ENCODE measurements around the gene GALNT12.
A peak's percentile ranks its signal among the peaks of the same experiment; 100 is the strongest.

The GALNT12 gene

GRCh38 chr9:98808411-98808815, 943 bp downstream of the GALNT12 start:
- peaks cover 39% of the 10 kb centered on the region for H3K4me1 Mint-ChIP-seq
- H3K27me3 Mint-ChIP-seq = peaks cover 18% of the 10 kb centered on the region
- peak overlapping the region; percentile 44 to 86 for H3K27ac Mint-ChIP-seq
- H3K4me3 Mint-ChIP-seq = peak overlapping the region; percentile 77 to 92
- ATAC-seq (peak; percentile 37), DNase-seq (peak in 1 of 2 donors; percentile 17)
- no peaks in the 10 kb centered on the region for H3K9me3 Mint-ChIP-seq

GRCh38 chr9:98808875-98809274, 1.4 kb downstream of the GALNT12 start:
- peak overlapping the region; percentile 77 to 92 for H3K4me3 Mint-ChIP-seq
- H3K9me3 Mint-ChIP-seq = no peaks in the 10 kb centered on the region
- DNase-seq = no peak
- ATAC-seq = no peak
- H3K27me3 Mint-ChIP-seq = peaks cover 18% of the 10 kb centered on the region
- H3K4me1 Mint-ChIP-seq = peaks cover 39% of the 10 kb centered on the region
- peak overlapping the region in 1 of 2 donors; percentile 81 for H3K27ac Mint-ChIP-seq

DNA sequence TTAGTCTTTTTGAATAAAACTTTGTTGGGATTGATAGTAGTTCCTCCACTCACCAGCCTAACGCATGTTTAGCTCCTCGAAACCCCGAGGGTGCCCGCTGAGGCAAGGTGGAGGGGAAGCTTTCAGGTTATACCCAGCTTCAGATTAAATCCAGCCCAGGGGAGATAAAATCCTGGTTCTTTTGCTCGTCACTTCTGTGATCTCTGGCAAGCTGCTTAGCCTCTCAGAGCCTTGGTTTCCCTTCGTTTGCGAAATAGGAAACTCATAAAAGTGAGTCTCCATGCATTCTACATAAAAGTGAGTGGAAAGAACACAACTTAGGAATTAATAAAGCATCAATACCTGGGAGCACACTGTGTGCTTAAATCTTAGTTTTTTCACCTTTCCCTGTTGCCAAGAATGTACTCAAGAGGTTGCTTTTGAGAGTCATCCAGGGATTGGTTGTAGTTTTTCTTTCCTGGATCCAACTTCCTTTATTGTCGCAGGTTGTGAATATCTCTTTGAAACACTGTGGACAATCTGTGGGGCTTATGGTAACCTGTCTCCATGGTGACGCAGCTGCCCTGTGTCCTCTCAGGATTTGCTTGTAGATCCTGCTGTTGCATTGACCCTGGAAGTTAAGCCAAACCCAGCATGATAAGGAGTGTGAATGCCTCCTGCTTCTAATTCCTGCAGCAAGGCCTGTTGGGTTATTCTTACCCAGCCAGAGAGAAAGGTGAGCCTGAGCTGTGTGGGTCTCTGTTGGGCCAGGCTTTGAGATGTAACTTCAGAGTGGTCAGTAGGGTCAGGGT, 2.0 kb downstream of the GALNT12 start:
- H3K27me3 Mint-ChIP-seq = peaks cover 18% of the 10 kb centered on the region
- H3K27ac Mint-ChIP-seq = peak overlapping the region in 1 of 2 donors; percentile 50
- H3K9me3 Mint-ChIP-seq = no peaks in the 10 kb centered on the region
- ATAC-seq (no peak), DNase-seq (no peak)
- peaks cover 39% of the 10 kb centered on the region for H3K4me1 Mint-ChIP-seq
- H3K4me3 Mint-ChIP-seq = peak overlapping the region; percentile 27 to 92

DNA sequence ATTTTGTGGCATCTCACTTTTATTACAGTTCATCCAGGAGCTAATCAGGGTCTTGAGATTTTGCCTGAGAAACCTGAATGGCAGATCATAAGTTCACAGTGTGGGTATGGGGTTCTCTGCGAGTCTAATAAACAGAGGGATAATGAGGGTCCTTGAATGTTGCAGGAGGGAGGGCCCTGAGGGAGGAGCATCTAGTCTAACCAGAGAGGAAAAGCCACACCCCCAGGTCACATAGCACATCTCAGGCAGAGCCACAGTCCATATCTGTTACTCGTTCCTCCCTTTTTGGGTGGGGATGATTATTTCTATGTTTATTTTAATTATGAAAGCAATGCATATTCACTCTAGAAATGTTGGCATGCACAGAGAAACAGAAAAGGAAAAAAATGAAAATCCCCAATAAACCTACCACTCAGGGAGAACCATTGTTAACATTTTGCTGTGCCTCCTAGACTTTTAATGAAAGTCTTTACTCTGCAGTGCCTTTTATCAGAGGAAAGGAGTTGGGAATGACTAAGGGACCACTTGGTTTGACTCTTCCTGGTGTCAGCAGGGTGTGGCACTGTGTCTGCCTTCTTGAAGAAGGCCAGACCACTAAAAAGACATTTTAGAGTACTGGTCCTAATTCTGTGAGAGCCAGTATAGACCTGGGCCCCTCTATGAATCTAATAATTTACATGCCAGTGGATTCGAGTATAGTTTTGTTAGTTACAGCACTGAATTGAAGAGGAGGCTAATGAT, 2.8 kb downstream of the GALNT12 start:
- no peak for DNase-seq

GRCh38 chr9:98811051-98811650, 3.7 kb downstream of the GALNT12 start:
- no peaks in the 10 kb centered on the region for H3K9me3 Mint-ChIP-seq
- H3K27ac Mint-ChIP-seq = peak overlapping the region in 1 of 2 donors; percentile 46
- DNase-seq (no peak), ATAC-seq (peak; percentile 63)
- no peak overlapping the region for H3K4me3 Mint-ChIP-seq
- H3K27me3 Mint-ChIP-seq = peaks cover 11% of the 10 kb centered on the region
- H3K4me1 Mint-ChIP-seq = peaks cover 44% of the 10 kb centered on the region

More for the DNA sequence above, 2.8 kb downstream of the GALNT12 start:
- no peak overlapping the region for H3K4me3 Mint-ChIP-seq
- ATAC-seq = no peak
- peak overlapping the region in 1 of 2 donors; percentile 8 for H3K27ac Mint-ChIP-seq
- peaks cover 41% of the 10 kb centered on the region for H3K4me1 Mint-ChIP-seq
- H3K27me3 Mint-ChIP-seq = peaks cover 11% of the 10 kb centered on the region
- no peaks in the 10 kb centered on the region for H3K9me3 Mint-ChIP-seq

DNA sequence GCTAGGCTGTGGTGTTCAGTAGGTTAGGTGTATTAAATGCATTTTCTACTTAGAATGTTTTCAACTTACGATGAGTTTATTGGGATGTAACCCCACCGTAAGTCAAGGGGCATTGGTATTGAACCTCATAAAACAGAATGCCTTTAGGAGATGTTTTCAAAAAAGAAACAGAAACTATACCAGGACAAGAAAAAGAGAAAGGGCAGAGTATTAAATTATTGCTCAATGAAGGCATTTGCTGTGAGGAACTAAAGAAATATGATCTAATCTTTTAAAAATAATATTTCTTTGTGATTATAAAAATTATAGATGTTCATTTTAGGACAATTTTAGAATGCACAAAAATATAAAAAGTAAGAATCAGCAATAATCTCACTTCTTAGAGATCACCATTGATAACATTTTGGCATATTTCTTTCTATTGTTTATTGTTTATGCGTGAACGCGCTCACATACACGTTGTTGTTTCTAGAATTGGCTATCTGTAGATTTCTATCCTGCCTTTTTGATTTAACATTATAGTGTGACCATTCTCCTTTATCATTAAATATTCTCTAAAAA, 8.0 kb downstream of the GALNT12 start:
- DNase-seq = no peak
- Mint-ChIP-seq H3K4me3 (no peak overlapping the region), H3K27ac (no peak overlapping the region), H3K27me3 (no peaks in the 10 kb centered on the region), H3K4me1 (peaks cover 22% of the 10 kb centered on the region), H3K9me3 (no peaks in the 10 kb centered on the region)
- no peak for ATAC-seq

DNA sequence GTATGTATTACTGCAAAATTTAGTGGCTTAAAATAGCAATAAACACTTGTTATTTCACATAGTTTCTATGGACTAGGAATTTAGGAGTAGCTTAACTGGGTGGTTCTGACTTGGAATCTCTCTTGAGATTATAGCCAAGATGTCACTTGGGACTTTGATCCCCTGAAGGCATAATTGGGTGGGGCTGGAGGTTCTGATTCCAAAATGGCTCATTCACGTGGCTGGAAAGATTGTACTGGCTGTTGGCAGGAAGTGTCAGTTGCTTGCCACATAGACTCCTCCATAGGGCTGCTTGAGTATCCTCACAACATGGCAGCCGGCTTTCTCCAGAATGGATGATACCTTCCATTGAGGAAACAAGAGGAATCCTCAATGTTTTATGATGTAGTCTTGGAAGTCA, 11.3 kb downstream of the GALNT12 start:
- Mint-ChIP-seq H3K27ac (no peak overlapping the region), H3K9me3 (no peaks in the 10 kb centered on the region), H3K4me3 (no peak overlapping the region), H3K4me1 (peaks cover 11% of the 10 kb centered on the region), H3K27me3 (no peaks in the 10 kb centered on the region)
- ATAC-seq (no peak), DNase-seq (no peak)

DNA sequence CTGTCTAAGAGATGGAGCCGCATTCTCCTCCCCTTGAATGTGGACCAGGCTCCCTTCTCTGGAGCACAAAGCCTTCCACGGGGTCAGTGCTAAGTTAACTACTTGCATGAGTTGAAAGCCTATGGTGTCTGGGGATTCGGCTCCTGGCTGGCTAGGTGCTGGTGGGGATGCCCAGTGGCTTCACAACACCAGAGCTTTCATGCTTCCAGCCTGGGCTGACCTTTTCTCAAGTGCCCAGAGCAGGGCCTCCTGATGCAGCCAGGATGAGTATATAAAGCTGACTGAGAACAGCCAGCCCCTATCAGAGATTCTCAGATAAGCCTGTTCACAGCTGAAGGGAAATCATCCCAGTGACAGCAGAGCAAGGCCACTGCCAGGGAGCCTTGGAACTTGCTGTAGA, 11.8 kb downstream of the GALNT12 start:
- ATAC-seq (no peak), DNase-seq (no peak)
- no peak overlapping the region for H3K27ac Mint-ChIP-seq
- no peaks in the 10 kb centered on the region for H3K27me3 Mint-ChIP-seq
- peaks cover 11% of the 10 kb centered on the region for H3K4me1 Mint-ChIP-seq
- H3K9me3 Mint-ChIP-seq = no peaks in the 10 kb centered on the region
- H3K4me3 Mint-ChIP-seq = no peak overlapping the region

- H3K9me3 Mint-ChIP-seq = no peaks in the 10 kb centered on the region
- H3K4me1 Mint-ChIP-seq = peaks cover 6% of the 10 kb centered on the region
- ATAC-seq (no peak), DNase-seq (no peak)
- no peaks in the 10 kb centered on the region for H3K27me3 Mint-ChIP-seq
- H3K27ac Mint-ChIP-seq = peak overlapping the region in 1 of 2 donors; percentile 73
- no peak overlapping the region for H3K4me3 Mint-ChIP-seq
Measured at GRCh38 chr9:98821831-98822230, 14.4 kb downstream of the GALNT12 start.

GRCh38 chr9:98822661-98823060, 15.2 kb downstream of the GALNT12 start:
- peaks cover 6% of the 10 kb centered on the region for H3K4me1 Mint-ChIP-seq
- no peak for ATAC-seq
- H3K27ac Mint-ChIP-seq = no peak overlapping the region
- no peaks in the 10 kb centered on the region for H3K27me3 Mint-ChIP-seq
- H3K4me3 Mint-ChIP-seq = no peak overlapping the region
- H3K9me3 Mint-ChIP-seq = no peaks in the 10 kb centered on the region
- no peak for DNase-seq

DNA sequence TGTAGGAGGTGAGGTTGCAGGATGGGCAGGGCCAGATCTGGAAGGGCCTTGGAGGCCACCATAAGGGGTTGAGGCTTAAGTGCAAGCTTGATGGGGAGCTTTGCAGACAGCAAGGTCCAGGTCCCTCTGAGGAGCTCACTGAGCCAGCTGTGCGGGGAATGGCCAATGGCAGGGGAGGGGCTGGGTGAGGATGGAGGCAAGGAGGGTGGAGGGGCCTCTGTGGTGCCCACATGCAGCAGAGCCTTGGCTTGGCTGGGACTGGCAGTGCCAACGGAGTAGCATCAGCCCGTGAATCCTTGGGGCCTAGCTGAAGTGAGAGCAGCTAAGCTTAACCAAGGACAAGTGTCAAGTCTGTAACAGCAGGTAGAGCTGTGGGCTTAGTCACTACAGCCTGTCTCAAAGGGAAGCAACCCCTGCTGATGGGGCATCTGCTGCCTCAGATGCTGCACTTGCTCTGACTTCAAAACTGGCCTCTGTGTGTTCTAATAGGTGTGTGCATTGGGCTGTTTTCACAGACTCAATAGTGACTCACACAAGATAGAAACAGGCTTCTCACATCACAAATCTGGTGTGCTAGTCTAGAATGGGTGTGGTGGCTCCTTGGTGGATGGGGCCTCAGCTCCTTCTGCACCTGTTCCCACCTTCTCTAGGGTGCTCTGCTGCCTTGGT, 16.3 kb downstream of the GALNT12 start:
- Mint-ChIP-seq H3K9me3 (no peaks in the 10 kb centered on the region), H3K27me3 (no peaks in the 10 kb centered on the region), H3K4me1 (peaks cover 6% of the 10 kb centered on the region), H3K4me3 (no peak overlapping the region), H3K27ac (peak overlapping the region; percentile 16 to 49)
- no peak for ATAC-seq
- no peak for DNase-seq

DNA sequence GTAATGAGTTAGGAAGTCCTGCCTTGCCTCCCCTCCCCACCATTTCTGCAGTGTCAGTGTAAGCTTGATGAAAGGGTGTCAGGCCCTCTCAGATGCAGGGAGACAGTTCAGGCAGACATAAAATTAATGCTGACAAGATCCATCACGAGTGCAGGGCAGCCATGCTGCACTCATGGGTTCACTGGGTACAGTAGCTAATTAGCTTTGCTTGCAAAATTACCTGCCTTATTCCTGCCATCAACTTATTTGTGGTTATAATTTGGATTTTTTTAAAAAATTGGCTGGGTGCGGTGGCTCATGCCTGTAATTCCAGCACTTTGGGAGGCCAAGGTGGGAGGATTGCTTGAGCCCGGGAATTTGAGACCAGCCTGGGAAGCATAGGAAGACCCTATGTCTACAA, 17.9 kb downstream of the GALNT12 start:
- H3K4me3 Mint-ChIP-seq = no peak overlapping the region
- no peaks in the 10 kb centered on the region for H3K4me1 Mint-ChIP-seq
- no peak for ATAC-seq
- no peaks in the 10 kb centered on the region for H3K9me3 Mint-ChIP-seq
- DNase-seq = no peak
- H3K27ac Mint-ChIP-seq = no peak overlapping the region
- H3K27me3 Mint-ChIP-seq = no peaks in the 10 kb centered on the region

- no peaks in the 10 kb centered on the region for H3K4me1 Mint-ChIP-seq
- H3K4me3 Mint-ChIP-seq = no peak overlapping the region
- H3K27ac Mint-ChIP-seq = peak overlapping the region in 1 of 2 donors; percentile 51
- H3K9me3 Mint-ChIP-seq = no peaks in the 10 kb centered on the region
- DNase-seq (no peak), ATAC-seq (no peak)
- H3K27me3 Mint-ChIP-seq = no peaks in the 10 kb centered on the region
Measured at GRCh38 chr9:98826716-98827115, 19.2 kb downstream of the GALNT12 start.

- ATAC-seq (no peak), DNase-seq (no peak)
- Mint-ChIP-seq H3K9me3 (no peaks in the 10 kb centered on the region), H3K27ac (no peak overlapping the region), H3K27me3 (no peaks in the 10 kb centered on the region), H3K4me3 (no peak overlapping the region), H3K4me1 (no peaks in the 10 kb centered on the region)
Measured at GRCh38 chr9:98829766-98830165, 22.3 kb downstream of the GALNT12 start.

DNA sequence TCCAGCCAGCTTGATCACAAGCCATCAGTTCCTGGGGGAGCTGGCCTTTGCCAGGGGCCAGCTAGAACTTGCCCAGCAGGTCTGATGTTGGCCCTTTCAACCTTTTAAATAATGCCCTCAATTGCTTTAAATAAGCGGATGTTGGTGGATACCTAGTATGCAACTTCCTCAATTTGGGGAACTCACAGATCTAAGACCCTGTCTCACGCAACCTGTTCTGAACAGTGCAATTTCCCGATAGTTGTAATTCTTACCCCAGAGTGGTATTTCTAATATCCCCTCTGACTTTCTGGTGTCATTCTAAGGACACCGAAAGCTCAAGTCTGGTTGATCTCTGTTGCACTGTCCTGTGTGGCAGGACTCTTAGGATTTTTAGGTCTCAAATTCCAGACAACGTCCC, 23.1 kb downstream of the GALNT12 start:
- Mint-ChIP-seq H3K27ac (no peak overlapping the region), H3K4me3 (no peak overlapping the region), H3K4me1 (no peaks in the 10 kb centered on the region), H3K27me3 (no peaks in the 10 kb centered on the region), H3K9me3 (no peaks in the 10 kb centered on the region)
- no peak for DNase-seq
- ATAC-seq = no peak
